ENCODE results near the gene PLIN5. TPM values are rescaled to one million over a fixed set of nuclear protein-coding genes. Genes with fewer than 3 reads are reported as not detected.

The PLIN5 gene
- total RNA-seq, 1 donor from 2014 or later, result 4.8 TPM

- no peaks in the 10 kb centered on the region for H3K4me1 Mint-ChIP-seq
- H3K27me3 Mint-ChIP-seq (ENCODE audit: low read depth), result no peaks in the 10 kb centered on the region
- DNase-seq (ENCODE audit: low read depth, low spot score), result no peak
- no peak for TF ChIP-seq CTCF (conservative IDR thresholded peaks at IDR 0.05)
- no peaks in the 10 kb centered on the region for H3K36me3 Mint-ChIP-seq (ENCODE audit: low read depth)
- no peaks in the 10 kb centered on the region for H3K9me3 Mint-ChIP-seq
- no peak overlapping the region for H3K27ac Mint-ChIP-seq (ENCODE audit: unreplicated experiment)
- no peak overlapping the region for H3K4me3 Mint-ChIP-seq
Measured at GRCh38 chr19:4519172-4519496, 15.9 kb downstream of the PLIN5 start.

- Mint-ChIP-seq H3K9me3 (no peaks in the 10 kb centered on the region), H3K4me3 (no peak within 1 kb of the TSS), H3K36me3 (ENCODE audit: low read depth) (no peaks in the 10 kb centered on the region), H3K27ac (ENCODE audit: unreplicated experiment) (no peak within 1 kb of the TSS), H3K4me1 (no peaks in the 10 kb centered on the region), H3K27me3 (ENCODE audit: low read depth) (no peaks in the 10 kb centered on the region)
- no peak for TF ChIP-seq CTCF (conservative IDR thresholded peaks at IDR 0.05)
- no peak for DNase-seq (ENCODE audit: low read depth, low spot score)
Measured at GRCh38 chr19:4518345-4519171, 16.5 kb downstream of the PLIN5 start, which contains the start of gene PLIN4. PLIN4 (minus strand) TSS chr19:4518486; CDS start chr19:4518272, 214 bp downstream.

GRCh38 chr19:4517451-4518057, 17.5 kb downstream of the PLIN5 start:
- H3K27ac Mint-ChIP-seq (ENCODE audit: unreplicated experiment), result no peak overlapping the region
- H3K4me3 Mint-ChIP-seq, result no peak overlapping the region
- no peak for DNase-seq (ENCODE audit: low read depth, low spot score)
- TF ChIP-seq CTCF (conservative IDR thresholded peaks at IDR 0.05), result no peak
- H3K4me1 Mint-ChIP-seq, result no peaks in the 10 kb centered on the region
- no peaks in the 10 kb centered on the region for H3K9me3 Mint-ChIP-seq
- no peaks in the 10 kb centered on the region for H3K36me3 Mint-ChIP-seq (ENCODE audit: low read depth)
- H3K27me3 Mint-ChIP-seq (ENCODE audit: low read depth), result no peaks in the 10 kb centered on the region

GRCh38 chr19:4516939-4517300, 18.1 kb downstream of the PLIN5 start:
- Mint-ChIP-seq H3K27me3 (ENCODE audit: low read depth) (no peaks in the 10 kb centered on the region), H3K4me1 (no peaks in the 10 kb centered on the region), H3K4me3 (no peak overlapping the region), H3K9me3 (no peaks in the 10 kb centered on the region), H3K27ac (ENCODE audit: unreplicated experiment) (no peak overlapping the region), H3K36me3 (ENCODE audit: low read depth) (no peaks in the 10 kb centered on the region)
- TF ChIP-seq CTCF (conservative IDR thresholded peaks at IDR 0.05), result no peak
- no peak for DNase-seq (ENCODE audit: low read depth, low spot score)

- H3K27ac Mint-ChIP-seq (ENCODE audit: unreplicated experiment), result no peak overlapping the region
- no peak for DNase-seq (ENCODE audit: low read depth, low spot score)
- H3K4me3 Mint-ChIP-seq, result no peak overlapping the region
- TF ChIP-seq CTCF (conservative IDR thresholded peaks at IDR 0.05), result no peak
- H3K9me3 Mint-ChIP-seq, result no peaks in the 10 kb centered on the region
- H3K27me3 Mint-ChIP-seq (ENCODE audit: low read depth), result no peaks in the 10 kb centered on the region
- no peaks in the 10 kb centered on the region for H3K4me1 Mint-ChIP-seq
- no peaks in the 10 kb centered on the region for H3K36me3 Mint-ChIP-seq (ENCODE audit: low read depth)
Measured at GRCh38 chr19:4516199-4516938, 18.7 kb downstream of the PLIN5 start.
